Left forelimb (tissue), 1 donor: ENCODE results near the gene PACS2.
"Not testable (repeated sequence)": the region's sequence is repeated elsewhere in the genome, so short reads cannot be mapped to it uniquely, and the experiment has no call there.

Experiments
- DNase-seq: peaks from one replicate; pipeline ENCODE4 v3.0.0-alpha.2; 2018; ENCODE audit warnings: low spot score

The PACS2 gene

DNA sequence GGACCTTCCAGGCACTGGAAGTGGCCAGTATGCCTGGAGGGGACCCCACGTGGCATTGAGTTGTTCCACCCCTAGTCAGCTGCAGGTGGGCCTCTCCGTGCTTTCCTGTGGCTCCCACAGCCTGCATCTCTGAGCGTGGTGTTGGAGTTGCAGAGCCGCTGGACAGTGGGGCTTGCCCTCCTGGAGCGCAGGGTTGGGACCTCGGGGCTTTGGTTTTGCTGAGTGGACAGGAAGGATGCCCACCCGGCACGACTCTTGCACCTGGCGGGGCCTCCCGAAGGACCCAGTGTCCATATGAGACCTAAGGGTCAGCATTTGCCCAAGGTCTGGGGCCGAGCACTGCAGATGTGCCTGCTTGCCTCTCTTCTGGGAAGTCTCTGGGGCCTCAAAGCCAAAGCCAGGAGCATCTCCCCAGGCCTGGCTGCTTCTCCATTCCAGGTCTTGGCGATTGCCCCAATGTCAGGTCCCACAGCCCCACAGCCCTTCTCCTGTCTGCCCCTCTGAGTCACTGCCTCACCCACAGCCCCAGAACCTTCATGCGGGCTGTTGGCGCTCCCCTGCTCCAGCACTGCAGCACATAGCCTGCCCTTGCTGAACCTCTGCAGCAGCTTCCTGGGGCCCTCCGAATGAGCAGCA lies 1.5 kb downstream of the PACS2 start:
- DNase-seq, result no peak

DNA sequence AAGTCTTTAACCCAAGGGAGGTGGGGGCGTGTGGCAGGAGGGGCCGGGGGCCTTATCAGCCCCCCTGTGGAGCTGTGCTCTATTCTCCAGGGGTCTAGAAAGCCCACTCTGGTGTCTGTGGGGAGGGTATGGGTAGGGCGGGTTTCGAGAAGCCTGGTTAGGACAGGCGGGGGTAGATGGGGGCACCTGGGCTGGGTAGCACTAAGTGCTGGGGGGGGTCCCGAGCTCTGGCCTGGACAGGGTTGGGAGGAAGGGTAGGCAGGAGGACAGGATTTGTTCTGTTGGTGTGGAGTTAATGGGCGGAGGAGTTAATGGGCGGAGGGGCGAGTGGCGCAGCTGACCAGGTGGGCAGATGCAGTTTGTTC lies 2.0 kb downstream of the PACS2 start:
- no peak for DNase-seq

DNA sequence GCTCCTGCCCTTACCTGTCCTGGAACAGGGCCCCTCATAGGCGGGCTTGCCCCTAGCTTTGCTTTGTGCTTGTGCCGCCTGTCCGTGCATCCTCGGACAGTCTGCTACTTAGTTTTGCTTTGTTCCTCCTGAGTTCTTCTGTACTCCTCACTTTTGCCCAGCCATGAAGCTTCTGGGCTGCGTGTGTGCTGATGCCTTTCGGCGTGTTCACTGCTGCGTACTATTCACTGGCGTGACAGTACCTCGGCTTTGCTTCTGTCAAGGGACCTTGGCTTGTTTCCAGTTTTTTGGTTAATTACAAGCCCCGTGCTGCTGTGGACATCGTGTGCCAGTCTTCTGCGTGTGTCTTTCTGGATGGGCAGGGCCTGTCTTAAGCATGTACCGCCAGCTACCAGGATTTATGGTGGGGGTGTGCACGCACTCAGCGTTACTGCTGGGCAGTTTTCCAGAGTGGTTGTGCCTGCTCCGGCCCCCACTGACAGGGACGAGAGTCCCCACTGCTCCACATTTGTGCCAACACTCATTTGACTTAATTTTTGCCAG lies 2.5 kb downstream of the PACS2 start:
- no peak for DNase-seq

DNA sequence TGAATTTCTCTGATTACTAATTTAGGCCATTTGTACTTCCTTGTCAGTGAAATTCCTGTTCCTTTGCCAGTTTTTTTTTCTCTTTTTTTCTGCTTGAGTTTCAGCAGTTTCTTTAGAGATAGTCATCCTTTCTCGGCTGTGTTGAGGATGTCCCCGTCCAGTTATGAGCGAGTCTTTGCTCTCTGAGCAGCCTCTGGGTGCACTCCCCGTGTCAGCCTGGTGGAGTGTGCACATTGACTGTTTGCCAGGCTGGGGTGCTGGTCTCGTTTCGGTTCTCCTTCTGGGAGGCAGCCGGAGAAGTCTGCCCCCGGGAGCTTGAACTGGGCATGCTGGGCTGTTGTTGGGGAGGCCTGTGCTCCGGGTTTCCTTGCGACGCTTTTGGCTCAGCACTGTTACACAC lies 3.0 kb downstream of the PACS2 start:
- DNase-seq, result no peak

DNA sequence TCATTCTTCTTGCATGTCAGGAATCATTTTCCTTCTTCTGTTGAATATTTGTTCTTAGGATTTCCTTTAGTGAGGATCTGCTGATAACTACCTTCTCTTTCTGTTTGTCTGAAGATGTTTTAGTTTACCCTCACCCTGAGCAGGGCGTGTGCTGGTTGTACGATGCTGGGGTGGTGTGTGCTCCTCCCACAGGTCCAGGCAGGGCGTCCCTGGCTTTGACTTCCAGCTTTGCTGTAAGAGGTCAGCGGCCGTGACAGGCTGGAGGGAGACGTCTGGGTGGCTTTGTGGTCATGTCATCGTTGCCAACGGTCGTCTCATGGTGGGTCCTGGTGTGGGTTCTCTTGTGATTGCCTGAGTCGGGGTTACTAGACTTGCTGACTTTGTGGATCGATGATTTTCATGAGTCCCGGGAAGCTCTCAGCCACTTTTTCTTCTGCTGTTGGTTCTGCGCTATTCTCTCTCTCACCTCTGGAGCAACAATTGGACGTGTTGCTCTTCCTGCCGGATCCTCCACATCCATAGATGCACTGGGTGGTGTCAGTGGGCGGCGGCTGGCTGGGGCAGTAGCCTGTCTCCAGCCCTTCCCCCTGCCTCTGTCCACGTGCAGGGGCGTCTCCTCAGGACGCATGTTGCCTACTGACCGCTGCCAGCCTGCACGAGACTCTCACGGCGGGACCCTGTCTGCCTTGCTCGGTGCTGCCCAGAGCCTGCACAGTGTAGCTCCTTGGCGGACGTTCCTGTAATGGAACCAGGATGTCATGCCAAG lies 8.4 kb downstream of the PACS2 start:
- no peak for DNase-seq

DNA sequence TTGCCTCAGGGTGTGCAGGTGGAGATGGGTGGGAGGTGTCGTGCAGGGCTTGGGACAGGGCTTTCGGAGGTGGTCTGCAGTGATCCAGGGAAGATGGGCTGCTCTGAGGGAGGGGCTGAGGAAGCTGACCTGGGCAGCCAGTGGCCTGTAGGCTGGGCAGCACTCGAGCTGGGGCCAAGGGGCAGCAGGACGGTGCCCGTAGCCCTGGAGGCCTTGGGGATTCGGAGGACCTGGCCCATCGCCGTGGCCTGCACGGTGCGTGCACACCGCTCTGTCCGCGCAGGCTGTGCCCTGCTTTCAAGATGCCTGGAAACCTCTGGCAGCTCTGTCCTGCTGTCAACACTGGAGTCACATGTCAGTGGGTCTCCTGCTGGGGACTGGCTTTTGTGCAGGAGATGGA lies 9.1 kb downstream of the PACS2 start:
- DNase-seq, result no peak

DNA sequence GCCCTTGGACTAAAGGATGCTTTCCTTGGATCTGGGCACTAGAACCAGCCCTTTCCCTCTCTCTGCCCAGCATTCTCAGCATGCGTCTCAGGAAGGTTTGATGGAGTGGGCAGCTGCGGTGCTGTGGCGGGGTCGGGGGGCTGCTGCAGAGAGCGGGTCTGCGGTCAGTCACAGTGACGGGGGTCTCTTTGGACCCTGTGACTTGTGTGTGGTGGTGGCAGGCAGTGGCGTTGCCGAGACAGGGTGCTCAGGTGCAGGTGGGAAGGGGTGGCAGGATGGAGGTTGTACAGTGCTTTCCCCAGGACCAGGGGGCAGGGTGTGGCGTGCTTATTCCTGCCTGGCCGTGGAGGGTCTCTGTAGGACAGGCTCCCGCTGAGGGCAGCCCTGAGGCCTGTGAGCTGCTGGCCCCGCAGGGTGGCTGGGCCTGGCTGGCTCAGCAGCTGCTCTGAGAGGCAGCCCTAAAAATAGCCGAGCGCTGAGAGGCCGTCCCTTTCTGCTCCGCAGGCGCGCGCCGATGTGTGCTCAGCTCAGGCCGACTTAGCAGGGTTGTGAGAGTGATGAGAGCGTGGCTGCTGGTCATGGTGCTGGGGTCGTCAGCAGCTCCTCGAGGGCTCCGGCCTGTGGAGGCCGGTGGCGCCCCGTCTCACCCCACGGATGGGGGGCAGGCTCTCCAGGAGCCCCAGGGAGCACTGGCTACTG lies 9.7 kb downstream of the PACS2 start:
- DNase-seq, result no peak

DNA sequence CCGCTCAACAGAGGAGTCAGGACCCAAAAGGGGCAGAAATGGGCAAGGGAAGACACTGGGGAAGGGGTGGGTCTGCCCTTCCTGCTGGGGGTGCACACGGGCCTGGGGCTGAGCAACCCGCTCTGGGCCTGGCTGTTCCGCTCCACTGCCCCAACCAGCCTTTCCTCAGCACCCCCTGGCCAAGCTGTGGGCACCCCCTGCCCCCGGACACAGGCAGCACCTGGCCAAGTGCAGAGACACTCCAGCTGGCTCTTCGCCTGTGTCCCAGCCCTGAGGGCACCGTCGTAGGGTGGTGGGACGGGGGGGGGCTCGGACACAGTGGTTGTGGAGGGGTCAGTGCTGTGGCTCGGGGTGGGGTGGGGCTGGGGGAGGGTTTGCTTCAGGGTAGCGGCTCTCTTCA lies 10.3 kb downstream of the PACS2 start:
- DNase-seq, result no peak

DNA sequence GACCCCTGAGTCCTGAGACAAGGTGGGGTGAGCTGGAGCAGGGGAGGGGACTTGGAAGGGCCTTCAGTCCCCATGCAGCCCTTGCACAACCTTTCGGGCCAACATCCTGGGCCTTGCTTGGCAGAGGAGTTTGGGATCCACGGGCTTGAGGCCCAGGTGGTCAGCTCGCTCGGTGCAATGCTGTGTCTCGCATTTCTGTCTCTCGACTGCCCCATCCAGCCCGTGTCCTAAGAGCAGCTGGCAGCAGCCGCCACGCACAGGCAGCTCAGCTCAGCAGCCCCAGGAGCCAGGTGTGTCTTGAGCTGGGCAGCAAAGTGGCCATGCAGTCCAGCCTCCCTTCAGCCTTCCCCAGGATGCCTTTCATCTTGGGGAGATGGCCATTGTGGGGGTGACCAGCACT lies 10.8 kb downstream of the PACS2 start:
- no peak for DNase-seq

DNA sequence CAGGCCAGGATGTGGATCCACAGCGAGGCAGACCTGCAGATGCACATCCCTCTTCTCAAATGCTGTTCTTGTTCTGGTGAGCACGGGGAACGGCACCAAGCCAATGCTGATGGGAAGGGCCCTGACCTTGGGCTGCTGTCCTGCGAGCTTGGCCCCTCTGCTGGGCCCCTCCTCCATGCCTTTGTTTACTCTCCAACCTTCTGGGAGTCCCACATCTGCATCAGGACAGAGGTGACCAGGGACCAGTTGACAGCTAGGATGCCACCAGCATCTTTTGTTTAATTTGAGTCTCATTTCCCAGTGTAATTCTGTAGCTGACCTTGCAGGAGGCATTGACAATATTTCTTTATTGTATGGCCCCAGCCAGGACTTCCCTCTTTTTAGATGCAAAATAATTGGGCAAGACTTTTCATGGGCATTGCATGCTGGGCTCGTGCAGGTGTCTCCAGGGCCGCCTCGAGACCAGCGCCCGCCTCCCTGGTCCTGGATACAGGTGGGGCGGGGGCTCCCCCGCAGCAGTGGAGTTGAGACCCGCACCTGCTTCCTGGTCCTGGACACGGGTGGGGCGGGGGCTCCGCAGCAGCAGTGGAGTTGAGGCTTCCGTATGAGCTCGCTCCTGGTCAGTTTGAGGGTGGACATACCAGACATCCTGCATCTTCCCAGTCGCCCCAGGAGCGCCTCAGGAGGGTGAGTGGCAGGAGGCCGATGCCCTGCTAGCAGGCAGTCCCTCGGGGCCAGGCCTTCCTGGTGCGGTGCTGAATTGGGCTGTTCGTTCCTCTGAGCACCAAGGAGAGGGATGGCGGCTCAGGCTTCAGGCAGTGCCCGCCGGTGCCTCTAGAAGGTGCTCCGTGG lies 11.4 kb downstream of the PACS2 start:
- DNase-seq, result no peak

DNA sequence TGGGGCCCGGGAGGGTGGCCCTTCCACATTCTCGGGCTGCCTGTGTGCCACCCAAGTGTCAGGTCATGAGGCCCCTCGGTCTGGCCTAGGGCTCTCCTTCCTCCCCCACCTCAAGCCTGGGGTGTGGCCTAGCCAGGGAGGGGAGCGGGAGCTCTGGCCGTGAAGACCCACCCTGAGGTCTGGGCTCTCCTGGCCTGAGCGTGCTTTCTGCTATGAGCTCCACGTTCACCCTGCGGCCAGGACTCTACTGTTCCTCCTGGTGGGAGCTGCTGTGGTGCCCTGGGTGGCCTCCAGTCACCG lies 12.0 kb downstream of the PACS2 start:
- DNase-seq, result no peak

DNA sequence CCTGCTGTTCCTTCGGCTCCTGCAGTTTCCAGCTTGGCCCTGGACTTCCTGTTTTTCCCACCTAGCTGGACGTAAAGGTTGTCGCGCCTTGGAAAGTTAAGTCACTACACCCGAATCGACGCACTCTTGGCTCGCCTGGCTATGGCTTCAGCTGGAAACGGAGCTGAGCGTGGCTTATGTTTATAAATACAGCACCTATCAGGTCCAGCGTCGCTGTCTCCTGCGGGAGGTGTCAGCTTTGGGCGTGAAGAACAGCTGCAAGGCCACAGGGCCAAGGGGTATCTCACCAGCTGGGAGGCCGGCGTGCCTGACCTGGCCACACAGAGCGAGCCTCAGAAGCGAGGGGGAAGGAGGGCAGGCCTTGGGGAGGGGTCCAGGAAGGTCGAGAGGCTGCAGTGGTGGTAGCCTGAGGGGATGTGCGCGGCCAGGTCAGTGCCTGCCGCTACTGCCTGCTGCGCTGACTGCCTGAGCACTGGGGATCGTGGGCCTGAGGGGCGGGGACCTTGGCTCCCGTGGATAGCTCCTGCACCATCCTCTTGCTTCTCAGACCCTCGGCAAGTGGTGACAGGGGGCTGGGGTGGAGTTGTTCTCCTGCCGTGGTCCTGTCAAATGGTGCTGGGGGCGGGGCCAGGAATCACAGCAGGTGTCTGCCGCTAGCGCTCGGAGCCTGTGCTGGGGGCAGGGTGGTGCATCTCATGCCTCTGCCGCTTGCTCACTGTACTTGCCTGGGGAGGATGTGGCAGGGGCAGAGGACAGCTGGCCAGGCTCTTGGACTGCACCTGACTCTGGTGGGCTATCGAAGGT lies 12.5 kb downstream of the PACS2 start:
- DNase-seq, result no peak

DNA sequence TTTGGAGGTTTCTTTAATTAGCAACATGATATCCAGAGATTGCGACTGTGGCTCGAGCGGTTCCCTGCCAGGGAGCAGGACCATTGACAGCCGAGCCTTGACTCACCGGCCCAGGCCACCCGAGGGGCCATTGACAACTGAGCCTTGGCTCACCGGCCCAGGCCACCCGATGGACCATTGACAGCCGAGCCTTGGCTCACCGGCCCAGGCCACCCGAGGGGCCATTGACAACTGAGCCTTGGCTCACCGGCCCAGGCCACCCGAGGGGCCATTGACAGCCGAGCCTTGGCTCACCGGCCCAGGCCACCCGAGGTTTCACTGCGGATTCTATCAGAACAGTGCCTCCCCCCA lies 13.1 kb downstream of the PACS2 start:
- not testable (repeated sequence) for DNase-seq

DNA sequence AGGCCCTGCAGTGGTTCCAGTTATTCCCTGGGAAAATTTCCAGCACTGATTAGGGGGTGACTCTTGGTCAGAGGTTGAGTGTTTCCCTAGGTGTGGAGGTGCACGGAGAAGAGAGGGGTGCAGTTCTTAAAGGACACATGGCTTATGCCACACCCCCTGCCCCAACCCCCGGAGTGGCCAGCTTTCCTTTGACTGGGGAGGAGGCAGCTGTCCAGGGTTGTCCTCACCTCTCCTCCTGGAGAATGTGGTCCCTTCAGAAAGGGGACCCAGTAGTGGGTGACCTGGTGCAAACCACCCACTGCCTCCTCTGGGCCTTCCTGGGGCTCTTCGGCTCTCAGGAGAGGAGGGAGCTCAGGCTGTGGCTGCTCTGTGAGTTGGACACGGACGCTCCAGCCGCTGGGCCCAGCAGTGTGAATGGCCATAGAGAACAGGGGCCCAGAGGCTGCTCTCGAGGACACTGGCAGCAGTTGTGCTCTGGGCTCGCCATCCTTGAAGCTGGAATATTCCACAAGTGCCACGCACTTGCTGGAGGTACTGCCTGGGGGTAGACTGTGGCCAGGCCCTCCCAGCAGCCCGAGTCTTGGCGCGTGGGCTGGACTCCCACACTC lies 13.6 kb downstream of the PACS2 start:
- DNase-seq, result no peak

DNA sequence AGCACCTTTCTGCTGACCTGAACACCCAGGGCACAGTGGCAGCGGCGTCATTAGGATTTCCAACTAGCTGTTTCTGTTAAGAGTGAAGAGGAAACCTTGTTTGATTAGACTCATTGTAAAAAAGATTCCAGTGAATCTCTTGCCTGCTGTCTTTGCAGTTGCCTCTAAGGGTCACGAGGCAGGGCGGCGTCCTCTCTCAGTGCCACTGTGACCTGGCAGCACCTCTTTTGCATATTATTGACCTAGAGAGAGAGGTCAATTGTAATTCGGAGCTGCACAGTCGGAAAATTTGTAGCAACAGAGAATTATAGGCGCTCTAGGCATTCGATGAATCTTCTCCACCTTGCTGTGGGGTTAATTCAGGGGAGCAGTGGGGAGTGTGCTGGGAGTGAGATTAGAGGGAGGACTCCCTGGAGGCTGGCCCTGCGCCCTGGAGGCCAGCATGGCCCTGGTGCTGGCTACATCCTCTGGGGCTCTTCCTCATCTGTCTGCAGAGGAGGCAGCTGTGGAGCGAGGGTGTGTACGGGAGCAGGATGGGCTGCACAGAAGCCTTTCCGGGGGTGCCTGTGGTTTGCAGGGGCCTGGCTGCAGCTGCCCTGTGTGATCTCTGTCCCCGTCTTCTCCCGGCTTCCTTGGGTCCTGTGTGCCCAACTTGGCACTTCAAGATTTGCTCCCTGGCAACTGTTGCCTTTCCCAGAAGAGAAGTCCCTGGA lies 14.3 kb downstream of the PACS2 start:
- peak; percentile 46 for DNase-seq

DNA sequence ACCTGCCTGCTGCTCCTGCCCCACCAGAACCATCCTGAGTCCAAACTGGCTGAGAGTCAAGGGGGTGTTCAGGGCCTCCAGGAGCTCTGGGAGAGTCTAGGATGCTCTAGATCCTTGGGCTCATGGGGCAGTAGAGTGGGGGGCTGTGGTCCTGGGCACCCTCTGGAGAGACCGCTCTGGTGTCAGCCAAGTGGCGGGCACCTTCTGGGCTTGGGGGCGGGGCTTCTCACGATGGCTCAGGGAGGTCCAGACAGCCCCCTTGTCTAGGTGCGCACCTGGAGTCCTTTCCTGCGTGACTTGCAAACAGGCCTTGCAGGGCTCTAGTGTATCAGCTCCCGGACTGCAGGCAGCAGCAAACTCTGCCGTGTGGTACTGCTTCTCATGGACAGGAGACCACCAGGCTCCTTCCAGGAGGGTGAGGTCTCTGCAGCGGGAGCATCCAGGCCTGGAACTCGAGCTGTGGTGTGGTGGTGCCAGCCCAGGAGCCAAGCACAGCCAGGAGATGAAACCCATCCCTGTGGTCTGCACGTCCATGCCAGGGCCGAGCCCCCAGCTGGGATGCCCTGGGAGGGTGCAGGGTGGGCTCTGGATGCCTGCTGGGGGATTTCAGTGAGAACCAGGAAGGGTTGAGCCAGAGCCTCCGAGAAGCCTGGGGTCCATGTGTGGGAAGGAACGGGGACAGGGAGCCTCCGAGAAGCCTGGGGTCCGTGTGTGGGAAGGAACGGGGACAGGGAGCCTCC lies 15.0 kb downstream of the PACS2 start:
- DNase-seq, result peak; percentile 59

DNA sequence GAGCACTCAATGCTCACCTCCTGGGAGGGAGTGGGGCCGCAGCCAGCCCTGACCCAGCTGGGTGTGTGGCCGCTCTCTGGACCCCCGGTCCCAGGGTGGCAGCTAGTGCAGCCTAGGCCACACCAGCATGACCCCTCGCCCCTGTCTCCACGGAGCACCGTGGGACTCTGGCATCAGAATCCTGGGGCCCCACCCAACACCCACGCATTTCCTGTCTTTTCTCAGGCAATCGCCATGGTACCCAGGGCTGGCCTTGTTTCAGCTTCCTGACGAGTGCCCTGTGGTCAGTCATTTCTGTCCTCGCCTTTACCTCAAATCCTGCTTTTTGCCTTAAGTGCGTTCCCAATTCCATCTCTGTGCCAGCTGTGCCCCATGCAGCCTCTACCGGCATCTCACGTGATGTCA lies 15.9 kb downstream of the PACS2 start:
- DNase-seq, result peak; percentile 52

DNA sequence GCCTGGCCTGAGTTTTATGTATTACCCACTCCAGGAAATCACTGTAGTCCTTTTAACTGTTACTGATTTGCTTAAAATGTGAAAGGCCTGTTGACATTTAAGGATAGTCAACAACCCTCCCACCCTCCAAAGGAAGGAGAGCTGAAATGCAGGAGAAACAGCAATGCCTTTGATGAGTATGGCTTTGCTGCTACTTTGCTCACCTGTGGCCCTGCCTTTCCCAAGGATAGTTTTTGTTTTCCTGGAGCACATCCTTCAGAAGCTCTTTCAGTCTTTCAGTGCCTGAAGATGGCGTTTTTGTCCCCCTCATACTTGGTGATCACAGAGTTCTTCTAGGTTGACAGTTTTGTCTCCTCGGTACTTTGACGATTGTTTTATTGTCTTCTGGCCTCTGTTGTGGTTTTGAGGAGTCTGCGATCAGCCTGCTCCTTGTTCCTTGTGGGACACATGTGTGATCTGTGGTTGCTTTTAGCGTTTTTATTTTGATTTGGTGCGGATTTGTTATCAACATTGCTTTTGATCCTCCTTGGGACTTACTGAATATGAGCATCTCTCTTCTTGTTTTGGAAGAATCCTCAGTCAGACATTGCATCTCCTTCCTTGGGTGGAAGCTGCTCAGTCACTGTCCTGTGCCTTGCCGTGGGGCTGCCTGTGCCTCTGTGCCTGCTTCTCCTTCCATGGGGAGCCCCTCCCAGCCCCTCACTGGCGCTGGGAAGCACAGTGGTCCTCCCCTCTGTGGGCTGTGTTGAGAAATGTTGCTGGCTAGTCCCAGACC lies 17.2 kb downstream of the PACS2 start:
- no peak for DNase-seq

DNA sequence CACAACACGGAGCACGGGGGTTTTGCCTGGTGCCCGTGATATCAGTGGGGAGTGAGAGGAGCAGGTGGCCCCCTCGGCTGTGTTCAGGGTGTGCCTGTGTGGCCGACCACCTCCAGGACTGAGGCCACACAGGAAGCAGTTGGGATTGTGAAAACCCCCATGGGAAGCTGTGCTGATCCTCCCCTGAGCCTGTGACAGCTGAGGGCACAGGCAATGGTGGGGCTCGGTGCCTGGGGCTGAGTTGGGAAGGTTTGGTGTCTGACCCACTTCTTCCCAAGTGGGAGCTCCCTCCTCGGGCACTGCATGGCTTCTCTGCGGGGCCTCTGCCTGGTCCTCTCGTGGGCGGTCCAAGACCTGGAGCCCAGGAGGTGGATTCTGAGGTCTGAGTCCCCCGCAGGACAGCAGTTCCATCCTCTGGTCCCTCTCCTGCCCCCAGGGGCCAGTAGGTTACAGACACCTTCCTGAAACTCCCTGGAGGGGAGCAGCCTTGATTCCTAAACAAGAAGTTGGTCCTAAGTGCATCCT lies 17.9 kb downstream of the PACS2 start:
- peak; percentile 53 for DNase-seq
